NT2/D1 (cell line): ENCODE results near the gene EDDM13.

ENCODE experiments used
- SUZ12 ChIP-seq: IDR thresholded peaks from 2 replicates; pipeline ENCODE4 v1.6.1; 2011; ENCODE audit not compliant: insufficient read length, insufficient read depth; ENCODE audit errors: extremely low read depth
- YY1 ChIP-seq: IDR thresholded peaks from 2 replicates; pipeline ENCODE4 v1.6.1; 2011; ENCODE audit not compliant: insufficient read length, insufficient read depth
- ZNF274 ChIP-seq: IDR thresholded peaks from 2 replicates; pipeline ENCODE4 v1.6.1; 2011; ENCODE audit warnings: mild to moderate bottlenecking, low read depth, low read length

DNA sequence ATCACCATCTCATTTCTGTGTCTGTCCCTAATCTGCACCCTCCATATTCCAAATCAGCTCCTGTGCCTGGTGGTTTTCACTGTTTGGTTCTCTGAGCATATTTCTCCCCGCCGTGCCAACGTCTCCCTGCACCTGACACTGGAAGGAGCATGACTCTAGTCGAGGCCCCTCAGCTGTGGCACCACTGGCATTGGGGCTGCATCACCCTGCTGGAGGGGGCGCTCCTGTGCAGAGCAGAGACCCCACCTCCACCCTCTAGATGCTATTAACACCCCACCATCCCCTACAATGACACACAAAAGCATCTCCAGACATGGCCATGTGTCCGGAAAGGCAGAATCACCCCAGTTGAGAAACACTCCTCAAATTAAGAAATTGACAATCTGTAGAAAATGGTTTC, 49.6 kb upstream of the EDDM13 start:
- TF ChIP-seq YY1 = no peak
- no peak for TF ChIP-seq SUZ12
- no peak for TF ChIP-seq ZNF274
